GM06990 (cell line): ENCODE data around the gene UTS2R.

Experiments
- DNase-seq: peaks from one replicate; pipeline ENCODE4 v3.0.0-alpha.2; 2011; ENCODE audit not compliant: insufficient read length; ENCODE audit errors: extremely low read depth
- H3K27me3 ChIP-seq: replicated peaks from 2 replicates; pipeline ENCODE4 v1.6.0; 2011; ENCODE audit warnings: low read length; ENCODE audit not compliant: control insufficient read depth, insufficient read depth
- H3K36me3 ChIP-seq: 2 replicates; pipeline ENCODE4 v1.5.1; 2011; ENCODE audit warnings: low read length; ENCODE audit not compliant: control insufficient read depth, insufficient read depth
- H3K4me3 ChIP-seq: replicated peaks from 2 replicates; pipeline ENCODE4 v1.5.1; 2011; ENCODE audit warnings: low read depth, mild to moderate bottlenecking, control low read depth, low read length
- TF ChIP-seq, protein P1 (sequence below): IDR thresholded peaks from 2 replicates; pipeline ENCODE4 v1.5.1; 2011; ENCODE audit warnings: low read length, control low read depth, mild to moderate bottlenecking, inconsistent platforms; ENCODE audit not compliant: insufficient read depth, poor library complexity, severe bottlenecking

Gene UTS2R

DNA sequence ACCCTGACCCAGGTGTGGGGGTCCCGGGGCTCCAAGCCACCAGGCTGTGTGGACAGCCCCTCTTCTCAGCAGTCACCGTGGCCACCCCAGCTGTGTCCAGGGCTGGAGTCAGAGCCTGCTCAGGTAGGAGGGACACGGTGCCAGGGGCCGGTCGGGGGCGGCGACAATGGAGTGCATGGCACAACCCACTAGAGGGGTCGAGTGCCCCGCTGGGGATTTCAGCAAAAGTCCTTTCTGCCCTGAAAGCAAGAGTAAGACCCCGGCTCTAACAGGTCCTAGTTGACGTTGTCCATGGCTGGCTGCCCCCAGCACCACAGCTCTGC is 11.3 kb downstream of the UTS2R start:
- Histone ChIP-seq H3K4me3 (no peak overlapping the region), H3K27me3 (no peaks in the 10 kb centered on the region), H3K36me3 (no peaks in the 10 kb centered on the region)
- no peak for DNase-seq
- TF ChIP-seq, protein P1, sequence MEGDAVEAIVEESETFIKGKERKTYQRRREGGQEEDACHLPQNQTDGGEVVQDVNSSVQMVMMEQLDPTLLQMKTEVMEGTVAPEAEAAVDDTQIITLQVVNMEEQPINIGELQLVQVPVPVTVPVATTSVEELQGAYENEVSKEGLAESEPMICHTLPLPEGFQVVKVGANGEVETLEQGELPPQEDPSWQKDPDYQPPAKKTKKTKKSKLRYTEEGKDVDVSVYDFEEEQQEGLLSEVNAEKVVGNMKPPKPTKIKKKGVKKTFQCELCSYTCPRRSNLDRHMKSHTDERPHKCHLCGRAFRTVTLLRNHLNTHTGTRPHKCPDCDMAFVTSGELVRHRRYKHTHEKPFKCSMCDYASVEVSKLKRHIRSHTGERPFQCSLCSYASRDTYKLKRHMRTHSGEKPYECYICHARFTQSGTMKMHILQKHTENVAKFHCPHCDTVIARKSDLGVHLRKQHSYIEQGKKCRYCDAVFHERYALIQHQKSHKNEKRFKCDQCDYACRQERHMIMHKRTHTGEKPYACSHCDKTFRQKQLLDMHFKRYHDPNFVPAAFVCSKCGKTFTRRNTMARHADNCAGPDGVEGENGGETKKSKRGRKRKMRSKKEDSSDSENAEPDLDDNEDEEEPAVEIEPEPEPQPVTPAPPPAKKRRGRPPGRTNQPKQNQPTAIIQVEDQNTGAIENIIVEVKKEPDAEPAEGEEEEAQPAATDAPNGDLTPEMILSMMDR, result no peak

DNA sequence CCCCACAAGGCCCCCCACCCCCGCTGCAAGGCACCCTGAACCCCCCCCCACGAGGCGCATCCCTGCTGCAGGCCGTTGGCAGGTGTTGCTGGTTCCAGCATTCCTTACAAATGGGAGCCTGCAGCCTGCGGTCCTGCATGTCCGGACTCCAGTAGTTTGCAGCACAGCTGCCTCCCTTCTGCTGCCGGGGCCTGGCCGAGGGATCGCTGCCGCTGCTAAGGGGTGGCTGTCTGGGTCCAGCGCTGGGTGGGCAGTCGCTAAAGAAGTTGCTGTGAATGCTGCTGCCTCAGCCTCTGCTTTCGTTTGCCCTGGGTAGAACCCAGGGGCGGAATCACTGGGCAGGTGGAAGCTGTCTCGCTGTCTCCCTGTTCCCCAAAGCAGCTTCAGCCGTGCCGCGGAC is 11.8 kb downstream of the UTS2R start:
- Histone ChIP-seq H3K27me3 (no peaks in the 10 kb centered on the region), H3K36me3 (no peaks in the 10 kb centered on the region), H3K4me3 (no peak overlapping the region)
- TF ChIP-seq, protein P1, result no peak
- DNase-seq, result no peak

DNA sequence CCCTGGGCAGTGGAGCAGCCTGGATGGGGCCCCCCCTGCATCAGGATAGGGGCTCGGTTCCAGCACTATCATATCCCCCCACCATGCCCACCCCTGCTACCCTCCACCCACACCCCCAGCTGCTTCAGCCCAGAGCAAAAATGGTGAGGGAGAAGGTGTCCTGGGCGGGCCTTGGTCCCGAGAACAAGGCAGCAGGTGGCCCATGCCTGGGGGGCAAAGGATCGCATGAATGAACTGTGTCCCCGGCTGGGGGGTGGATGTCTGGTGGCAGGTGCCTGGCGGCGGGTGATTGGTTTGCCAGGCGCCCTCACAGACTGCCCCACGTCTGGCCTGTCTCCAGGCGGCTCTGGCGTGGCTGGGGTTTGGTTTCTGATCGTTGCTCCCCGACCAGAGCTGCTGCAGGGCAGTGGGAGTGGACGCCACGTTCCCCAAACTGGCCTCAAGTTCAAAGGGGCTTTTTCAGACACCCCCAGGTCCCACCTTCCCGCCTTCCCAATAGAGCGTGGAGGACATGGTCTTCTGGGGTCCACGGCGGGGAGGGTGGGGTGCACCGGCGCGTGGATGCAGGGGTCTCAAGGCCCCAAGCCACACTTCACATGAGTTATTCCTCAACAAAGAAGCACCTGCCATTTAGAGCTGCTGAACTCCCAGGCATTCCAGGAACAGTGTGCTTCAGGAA is 12.6 kb downstream of the UTS2R start:
- TF ChIP-seq, protein P1, result no peak
- Histone ChIP-seq H3K36me3 (no peaks in the 10 kb centered on the region), H3K27me3 (no peaks in the 10 kb centered on the region), H3K4me3 (no peak overlapping the region)
- DNase-seq, result no peak

DNA sequence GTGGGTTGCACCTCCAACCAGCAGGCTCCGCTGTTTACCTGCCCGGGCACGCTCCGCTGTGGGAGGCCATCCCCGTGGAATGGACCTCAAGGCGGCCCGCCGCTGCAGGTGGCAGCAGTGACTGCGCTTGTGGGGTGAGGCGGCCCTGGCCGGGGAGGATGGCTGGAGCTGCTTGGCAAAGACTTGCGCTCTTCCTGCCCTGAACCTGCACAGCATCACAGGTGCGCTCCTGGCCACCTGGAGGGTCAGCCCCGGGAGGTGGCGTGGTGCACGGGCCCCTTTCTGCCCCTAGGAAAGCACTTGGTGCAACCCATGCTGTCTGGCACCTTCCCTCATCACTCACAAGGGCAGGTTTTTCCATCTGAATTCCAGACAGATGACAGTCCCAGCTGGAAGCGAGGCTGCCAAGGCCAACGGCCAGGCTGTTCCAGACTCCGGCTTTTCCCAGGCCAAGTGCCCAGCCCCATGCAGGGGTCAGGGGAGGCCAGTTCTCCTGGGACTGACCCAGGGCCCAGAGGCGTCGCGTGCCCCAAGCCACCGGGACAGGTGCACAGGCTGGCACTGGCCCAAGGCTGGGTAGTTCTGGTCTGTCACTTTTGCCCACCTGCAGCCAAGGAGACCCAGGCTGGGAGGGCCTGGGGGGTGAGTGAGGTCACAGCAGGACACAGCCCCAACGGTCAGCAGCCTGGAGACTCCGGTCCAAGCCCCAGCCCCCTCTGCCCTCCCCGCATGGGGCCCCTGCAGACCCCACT is 13.3 kb downstream of the UTS2R start:
- DNase-seq, result no peak
- TF ChIP-seq, protein P1, result no peak
- no peak overlapping the region for H3K4me3 ChIP-seq
- H3K36me3 ChIP-seq, result no peaks in the 10 kb centered on the region
- no peaks in the 10 kb centered on the region for H3K27me3 ChIP-seq

DNA sequence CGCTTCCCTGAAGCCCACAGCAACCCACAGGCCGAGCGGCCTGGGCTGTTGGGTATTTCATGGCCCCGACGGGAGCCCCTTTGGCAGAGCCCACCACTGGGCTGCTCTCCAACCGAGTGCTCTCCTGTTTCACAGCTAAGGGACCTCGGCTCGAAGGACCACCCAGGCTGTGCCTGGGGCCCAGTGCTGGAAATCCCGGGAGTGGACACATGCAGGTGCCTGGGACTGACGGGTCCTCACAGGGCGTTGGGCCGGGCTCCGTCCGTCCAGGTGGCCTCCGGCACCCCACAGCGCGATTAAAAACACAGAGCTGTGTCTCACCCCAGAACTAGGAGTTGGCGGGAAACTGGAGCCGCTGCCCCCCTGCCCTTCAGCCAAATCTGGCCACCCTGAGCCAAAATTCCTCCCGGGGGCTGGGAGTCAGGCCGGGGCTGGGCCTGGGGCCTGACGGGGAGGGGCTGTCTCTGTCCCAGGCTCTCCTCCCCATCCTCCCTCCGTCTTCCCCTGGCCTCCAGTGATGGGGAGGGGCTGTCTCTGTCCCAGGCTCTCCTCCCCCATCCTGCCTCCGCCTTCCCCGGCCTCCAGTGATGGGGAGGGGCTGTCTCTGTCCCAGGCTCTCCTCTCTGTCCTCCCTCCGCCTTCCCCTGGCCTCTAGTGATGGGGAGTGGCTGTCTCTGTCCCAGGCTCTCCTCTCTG is 14.1 kb downstream of the UTS2R start:
- DNase-seq, result no peak
- H3K4me3 ChIP-seq, result no peak overlapping the region
- TF ChIP-seq, protein P1, result no peak
- no peaks in the 10 kb centered on the region for H3K36me3 ChIP-seq
- no peaks in the 10 kb centered on the region for H3K27me3 ChIP-seq
